Measurements from ENCODE around the gene TBX15.

TBX15 gene

DNA sequence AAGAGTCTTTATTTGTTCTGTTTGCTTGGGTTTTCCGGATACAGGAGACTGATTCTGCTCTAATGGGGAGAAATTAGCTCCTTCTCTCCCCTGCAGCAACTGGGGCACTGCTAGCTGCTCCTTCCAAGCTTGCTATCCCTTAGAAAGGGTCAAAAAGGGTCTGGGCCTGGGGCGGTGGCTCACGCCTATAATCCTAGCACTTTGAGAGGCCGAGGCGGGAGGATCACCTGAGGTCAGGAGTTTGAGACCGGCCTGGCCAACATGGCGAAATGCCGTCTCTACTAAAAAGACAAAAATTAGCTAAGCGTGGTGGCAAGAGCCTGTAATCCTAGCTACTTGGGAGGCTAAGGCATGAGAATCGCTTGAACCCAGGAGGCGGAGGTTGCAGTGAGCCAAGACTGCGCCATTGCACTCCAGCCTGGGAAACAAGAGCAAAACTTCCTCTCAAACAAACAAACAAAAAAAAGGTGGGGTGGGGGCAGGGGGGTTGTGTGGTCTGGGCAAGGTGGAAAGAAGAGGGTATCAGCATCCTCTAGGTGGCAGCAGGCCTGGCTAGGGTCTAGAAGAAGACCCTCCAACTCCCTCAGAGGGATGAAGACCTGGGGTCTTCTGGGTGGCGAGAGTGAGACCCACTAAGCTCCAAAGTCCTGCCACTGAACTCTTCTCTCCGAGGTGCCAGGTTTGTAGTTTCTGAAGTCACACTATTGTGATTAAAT lies 15.4 kb upstream of the TBX15 start:
- TF ChIP-seq, protein P1, sequence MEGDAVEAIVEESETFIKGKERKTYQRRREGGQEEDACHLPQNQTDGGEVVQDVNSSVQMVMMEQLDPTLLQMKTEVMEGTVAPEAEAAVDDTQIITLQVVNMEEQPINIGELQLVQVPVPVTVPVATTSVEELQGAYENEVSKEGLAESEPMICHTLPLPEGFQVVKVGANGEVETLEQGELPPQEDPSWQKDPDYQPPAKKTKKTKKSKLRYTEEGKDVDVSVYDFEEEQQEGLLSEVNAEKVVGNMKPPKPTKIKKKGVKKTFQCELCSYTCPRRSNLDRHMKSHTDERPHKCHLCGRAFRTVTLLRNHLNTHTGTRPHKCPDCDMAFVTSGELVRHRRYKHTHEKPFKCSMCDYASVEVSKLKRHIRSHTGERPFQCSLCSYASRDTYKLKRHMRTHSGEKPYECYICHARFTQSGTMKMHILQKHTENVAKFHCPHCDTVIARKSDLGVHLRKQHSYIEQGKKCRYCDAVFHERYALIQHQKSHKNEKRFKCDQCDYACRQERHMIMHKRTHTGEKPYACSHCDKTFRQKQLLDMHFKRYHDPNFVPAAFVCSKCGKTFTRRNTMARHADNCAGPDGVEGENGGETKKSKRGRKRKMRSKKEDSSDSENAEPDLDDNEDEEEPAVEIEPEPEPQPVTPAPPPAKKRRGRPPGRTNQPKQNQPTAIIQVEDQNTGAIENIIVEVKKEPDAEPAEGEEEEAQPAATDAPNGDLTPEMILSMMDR (IDR thresholded peaks at IDR 0.05), result no peak
- Histone ChIP-seq H3K4me2 (ENCODE audit: low read length) (no peak overlapping the region), H2AFZ (no peak overlapping the region), H3K4me1 (no peaks in the 10 kb centered on the region), H3K27ac (no peak overlapping the region), H3K79me2 (no peaks in the 10 kb centered on the region), H3K9me3 (ENCODE audit: control insufficient read depth, low read length) (no peaks in the 10 kb centered on the region), H3K4me3 (ENCODE audit: low read depth, low read length) (no peak overlapping the region), H3K27me3 (ENCODE audit: control insufficient read depth, insufficient read depth, low read length) (peaks cover 19% of the 10 kb centered on the region), H3K9ac (no peak overlapping the region), H3K36me3 (ENCODE audit: control insufficient read depth, insufficient read depth, low read length) (no peaks in the 10 kb centered on the region)

DNA sequence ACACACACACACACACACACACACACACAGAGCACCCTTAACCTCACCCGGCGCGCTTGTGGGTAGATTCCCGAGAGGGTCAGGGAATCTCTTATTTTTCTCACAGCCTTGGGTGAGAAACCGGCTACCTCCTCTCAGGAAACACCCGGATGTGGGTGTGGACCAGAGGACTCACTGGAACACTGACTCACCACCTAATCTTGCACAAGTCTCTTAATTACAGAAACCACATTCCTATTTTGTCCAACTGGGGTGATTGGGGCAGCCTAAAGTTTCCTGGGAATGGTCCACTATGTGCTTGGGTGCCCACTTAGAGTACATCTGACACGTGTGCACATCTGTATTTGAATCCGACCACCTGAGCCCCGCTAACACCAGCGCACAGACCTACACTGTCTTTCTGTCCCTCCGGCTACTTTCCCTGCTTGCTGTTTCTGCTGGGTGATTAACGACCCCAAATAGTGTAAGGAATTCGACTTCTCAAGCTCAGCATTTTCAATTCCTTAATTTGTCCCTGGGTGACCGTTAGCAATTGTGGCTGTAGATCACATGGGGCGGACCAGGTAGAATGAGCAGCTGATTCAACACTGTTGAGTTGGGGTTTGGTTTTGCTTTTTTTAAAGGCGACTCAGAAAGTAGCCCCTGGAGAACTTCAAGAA lies 14.0 kb upstream of the TBX15 start:
- no peaks in the 10 kb centered on the region for H3K4me1 ChIP-seq
- H3K36me3 ChIP-seq (ENCODE audit: control insufficient read depth, insufficient read depth, low read length), result no peaks in the 10 kb centered on the region
- TF ChIP-seq, protein P1 (IDR thresholded peaks at IDR 0.05), result no peak
- no peak overlapping the region for H3K4me2 ChIP-seq (ENCODE audit: low read length)
- H3K9me3 ChIP-seq (ENCODE audit: control insufficient read depth, low read length), result no peaks in the 10 kb centered on the region
- H3K79me2 ChIP-seq, result no peaks in the 10 kb centered on the region
- H3K27me3 ChIP-seq (ENCODE audit: control insufficient read depth, insufficient read depth, low read length), result peaks cover 16% of the 10 kb centered on the region
- no peak overlapping the region for H3K9ac ChIP-seq
- no peak overlapping the region for H3K27ac ChIP-seq
- no peak overlapping the region for H2AFZ ChIP-seq
- no peak overlapping the region for H3K4me3 ChIP-seq (ENCODE audit: low read depth, low read length)

DNA sequence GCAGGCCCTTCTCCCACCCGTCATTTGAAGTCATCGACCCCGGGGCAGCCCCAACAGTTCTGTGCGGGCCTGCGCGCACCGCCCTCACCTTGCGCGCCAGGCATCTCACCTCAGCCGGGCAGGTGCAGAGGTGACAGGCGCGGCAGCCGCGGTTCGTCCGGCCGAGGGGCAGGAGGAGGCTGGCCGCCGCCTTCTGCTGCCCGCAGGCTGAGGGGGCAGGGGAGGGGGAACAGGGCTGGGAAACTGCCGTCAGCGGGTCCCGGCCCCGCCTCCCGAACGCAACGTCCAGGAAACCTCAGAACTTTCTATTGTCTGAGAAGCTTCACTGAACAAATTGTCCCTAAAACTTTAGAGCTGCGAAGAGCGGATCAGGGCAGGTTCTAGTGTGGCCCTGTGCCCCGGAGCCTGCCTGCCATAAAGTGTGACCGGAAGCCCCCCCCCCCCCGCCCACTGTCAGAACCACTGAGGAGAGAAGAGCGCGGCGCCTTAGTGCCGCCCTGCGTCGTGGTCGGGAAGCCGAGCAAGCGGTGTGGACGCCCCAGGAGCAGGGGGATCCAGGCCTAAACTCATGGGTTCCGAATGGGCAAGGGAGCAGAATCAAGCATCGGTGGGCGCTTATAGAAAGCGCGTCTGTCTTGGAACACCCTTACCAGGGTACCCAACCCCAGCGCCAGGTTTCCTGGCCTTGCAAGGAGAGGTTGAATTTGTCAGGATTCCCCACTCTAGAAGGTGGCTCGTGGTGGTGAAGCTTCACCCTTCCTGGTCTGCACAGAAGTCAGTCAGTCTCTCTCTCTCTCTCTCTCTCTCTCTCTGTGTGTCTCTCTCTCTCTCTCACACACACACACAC lies 13.3 kb upstream of the TBX15 start:
- H3K27me3 ChIP-seq (ENCODE audit: control insufficient read depth, insufficient read depth, low read length), result peaks cover 12% of the 10 kb centered on the region
- no peak overlapping the region for H3K27ac ChIP-seq
- peak overlapping the region; percentile 18 for H3K4me3 ChIP-seq (ENCODE audit: low read depth, low read length)
- H3K36me3 ChIP-seq (ENCODE audit: control insufficient read depth, insufficient read depth, low read length), result no peaks in the 10 kb centered on the region
- no peaks in the 10 kb centered on the region for H3K9me3 ChIP-seq (ENCODE audit: control insufficient read depth, low read length)
- H3K9ac ChIP-seq, result no peak overlapping the region
- H3K4me1 ChIP-seq, result no peaks in the 10 kb centered on the region
- H3K79me2 ChIP-seq, result no peaks in the 10 kb centered on the region
- TF ChIP-seq, protein P1 (IDR thresholded peaks at IDR 0.05), result no peak
- H3K4me2 ChIP-seq (ENCODE audit: low read length), result peak overlapping the region; percentile 40
- no peak overlapping the region for H2AFZ ChIP-seq

DNA sequence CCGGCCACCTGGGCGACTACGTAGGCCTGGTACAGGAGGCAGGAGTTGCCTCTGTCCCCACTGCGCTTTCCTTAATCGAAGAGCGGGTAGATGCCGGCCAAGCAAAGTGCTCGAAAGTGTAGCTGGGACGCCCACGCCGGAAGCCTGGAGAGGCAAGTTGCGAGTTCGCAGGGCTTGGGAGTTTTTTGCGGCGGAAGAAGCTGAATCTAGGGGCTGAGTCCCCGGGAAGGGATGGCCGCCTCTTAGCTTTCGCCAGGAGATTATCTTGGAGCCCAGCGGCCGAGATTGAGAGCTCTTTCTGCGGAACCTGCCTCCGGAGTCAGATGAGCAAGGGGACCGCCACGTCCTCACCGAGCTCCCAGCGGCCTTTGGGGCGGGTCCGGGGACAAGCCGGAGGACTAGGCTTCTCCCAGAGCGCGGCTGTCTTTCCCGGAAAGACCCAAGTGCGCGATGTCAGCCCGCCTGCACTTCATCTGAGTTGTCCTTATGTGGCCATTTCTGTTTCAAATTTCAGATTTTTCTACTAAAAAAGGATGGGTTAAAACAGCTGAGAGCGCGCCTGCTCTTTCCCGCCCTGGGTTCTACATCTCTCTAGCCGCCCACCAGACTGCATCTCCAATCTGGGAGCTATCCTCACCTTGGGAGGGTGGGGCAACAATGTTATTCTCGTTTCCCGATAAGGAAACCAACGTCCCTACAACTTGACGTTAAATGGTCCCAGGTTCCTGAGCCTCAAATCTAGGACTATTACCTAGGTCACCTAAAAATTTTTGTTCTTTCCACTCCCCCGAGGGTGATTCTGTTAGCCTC lies 12.4 kb upstream of the TBX15 start:
- H3K4me3 ChIP-seq (ENCODE audit: low read depth, low read length), result peak overlapping the region; percentile 18
- H2AFZ ChIP-seq, result no peak overlapping the region
- TF ChIP-seq, protein P1 (IDR thresholded peaks at IDR 0.05), result no peak
- peaks cover 10% of the 10 kb centered on the region for H3K27me3 ChIP-seq (ENCODE audit: control insufficient read depth, insufficient read depth, low read length)
- no peaks in the 10 kb centered on the region for H3K79me2 ChIP-seq
- no peaks in the 10 kb centered on the region for H3K36me3 ChIP-seq (ENCODE audit: control insufficient read depth, insufficient read depth, low read length)
- H3K9me3 ChIP-seq (ENCODE audit: control insufficient read depth, low read length), result no peaks in the 10 kb centered on the region
- H3K9ac ChIP-seq, result no peak overlapping the region
- peak overlapping the region; percentile 40 for H3K4me2 ChIP-seq (ENCODE audit: low read length)
- H3K27ac ChIP-seq, result no peak overlapping the region
- H3K4me1 ChIP-seq, result no peaks in the 10 kb centered on the region
